ENCODE measurements around the gene ADAM19.

Gene ADAM19

GRCh38 chr5:157473383-157474320, 101.9 kb downstream of the ADAM19 start:
- TF ChIP-seq, protein P1, sequence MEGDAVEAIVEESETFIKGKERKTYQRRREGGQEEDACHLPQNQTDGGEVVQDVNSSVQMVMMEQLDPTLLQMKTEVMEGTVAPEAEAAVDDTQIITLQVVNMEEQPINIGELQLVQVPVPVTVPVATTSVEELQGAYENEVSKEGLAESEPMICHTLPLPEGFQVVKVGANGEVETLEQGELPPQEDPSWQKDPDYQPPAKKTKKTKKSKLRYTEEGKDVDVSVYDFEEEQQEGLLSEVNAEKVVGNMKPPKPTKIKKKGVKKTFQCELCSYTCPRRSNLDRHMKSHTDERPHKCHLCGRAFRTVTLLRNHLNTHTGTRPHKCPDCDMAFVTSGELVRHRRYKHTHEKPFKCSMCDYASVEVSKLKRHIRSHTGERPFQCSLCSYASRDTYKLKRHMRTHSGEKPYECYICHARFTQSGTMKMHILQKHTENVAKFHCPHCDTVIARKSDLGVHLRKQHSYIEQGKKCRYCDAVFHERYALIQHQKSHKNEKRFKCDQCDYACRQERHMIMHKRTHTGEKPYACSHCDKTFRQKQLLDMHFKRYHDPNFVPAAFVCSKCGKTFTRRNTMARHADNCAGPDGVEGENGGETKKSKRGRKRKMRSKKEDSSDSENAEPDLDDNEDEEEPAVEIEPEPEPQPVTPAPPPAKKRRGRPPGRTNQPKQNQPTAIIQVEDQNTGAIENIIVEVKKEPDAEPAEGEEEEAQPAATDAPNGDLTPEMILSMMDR (IDR thresholded peaks at IDR 0.05; ENCODE audit: borderline replicate concordance, insufficient read depth, low read depth, low read length) = no peak
- no peak overlapping the region for H3K4me3 ChIP-seq (ENCODE audit: low read depth, low read length)

DNA sequence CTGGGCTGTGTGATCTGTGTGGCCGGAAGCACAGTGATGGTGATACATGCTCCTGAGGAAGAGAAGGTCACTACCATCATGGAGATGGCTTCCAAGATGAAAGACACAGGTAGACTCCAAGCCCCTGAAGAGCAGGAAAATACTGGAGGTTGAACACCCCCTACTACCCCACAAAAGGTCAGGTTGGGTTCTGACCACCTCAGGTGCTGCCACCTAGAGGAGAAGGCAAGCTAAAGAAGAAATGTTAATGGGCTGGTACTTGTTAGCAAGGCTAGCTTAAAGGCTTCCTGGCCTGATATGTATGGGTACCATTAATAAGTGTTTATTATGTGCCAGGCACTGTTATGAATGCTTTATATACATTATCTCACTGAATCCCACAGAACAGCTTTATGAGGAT, 103.9 kb downstream of the ADAM19 start:
- no peak overlapping the region for H3K4me3 ChIP-seq (ENCODE audit: low read depth, low read length)
- TF ChIP-seq, protein P1 (IDR thresholded peaks at IDR 0.05; ENCODE audit: borderline replicate concordance, insufficient read depth, low read depth, low read length) = peak; percentile 60; the same call in 1 of the 2 replicates

DNA sequence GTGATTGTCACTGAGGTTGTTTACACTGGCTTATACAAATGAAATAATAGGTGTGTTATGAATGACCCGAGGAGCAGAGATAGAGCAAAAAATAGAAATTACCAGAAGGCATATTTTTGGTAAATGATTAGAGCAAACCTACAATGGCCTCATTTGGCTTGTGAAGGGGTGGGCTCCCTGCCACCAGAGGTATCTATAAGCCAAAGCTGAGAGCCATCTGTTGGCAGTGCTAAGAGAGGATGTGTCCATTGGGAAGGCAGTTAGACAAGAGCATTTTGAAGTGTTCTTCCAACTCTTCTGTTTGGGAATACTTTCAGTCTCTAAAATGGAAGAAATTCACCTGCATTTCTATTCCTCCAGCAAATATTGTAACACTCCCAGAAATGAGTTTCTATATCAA, 104.9 kb downstream of the ADAM19 start:
- TF ChIP-seq, protein P1 (IDR thresholded peaks at IDR 0.05; ENCODE audit: borderline replicate concordance, insufficient read depth, low read depth, low read length) = no peak
- no peak overlapping the region for H3K4me3 ChIP-seq (ENCODE audit: low read depth, low read length)

DNA sequence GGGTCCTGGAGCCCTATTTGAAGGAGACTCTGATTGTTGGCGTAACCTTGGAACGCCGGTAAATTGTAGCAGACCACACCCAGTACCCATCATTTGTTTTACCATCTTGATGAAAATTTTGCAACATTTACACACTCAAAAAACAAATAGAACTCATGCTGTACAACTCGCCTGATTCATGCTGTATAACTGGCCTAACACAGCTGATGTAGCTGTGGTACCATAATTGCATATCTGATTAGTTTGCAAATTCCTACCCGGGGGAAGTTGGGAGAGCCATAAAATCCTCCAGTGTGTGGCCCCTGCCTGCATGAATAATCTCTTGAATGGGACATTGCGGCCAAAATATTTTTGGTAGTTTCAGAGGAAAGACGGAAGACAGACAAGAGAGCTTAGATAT, 105.9 kb downstream of the ADAM19 start:
- TF ChIP-seq, protein P1 (IDR thresholded peaks at IDR 0.05; ENCODE audit: borderline replicate concordance, insufficient read depth, low read depth, low read length) = no peak
- H3K4me3 ChIP-seq (ENCODE audit: low read depth, low read length) = no peak overlapping the region

DNA sequence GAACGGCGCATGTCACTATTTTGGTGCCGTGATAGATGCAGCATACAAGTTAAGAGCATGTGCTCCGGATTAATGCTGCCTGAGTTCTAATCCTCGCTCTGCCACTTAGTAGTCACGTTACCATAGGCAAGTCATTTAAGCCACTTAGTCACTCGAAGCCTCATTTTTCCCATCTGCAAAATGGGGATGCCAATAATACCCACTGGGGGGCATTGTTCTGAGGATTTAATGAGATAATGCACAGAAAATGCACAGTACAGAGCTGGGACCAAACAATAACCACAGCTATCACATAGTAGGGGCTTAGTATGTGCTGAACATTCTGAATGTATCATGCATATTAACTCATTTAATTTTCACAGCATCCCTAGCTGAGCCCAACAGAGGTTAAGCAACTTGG, 106.5 kb downstream of the ADAM19 start:
- no peak overlapping the region for H3K4me3 ChIP-seq (ENCODE audit: low read depth, low read length)
- TF ChIP-seq, protein P1 (IDR thresholded peaks at IDR 0.05; ENCODE audit: borderline replicate concordance, insufficient read depth, low read depth, low read length) = peak; percentile 23; the same call in 1 of the 2 replicates

GRCh38 chr5:157468293-157468965, 107.1 kb downstream of the ADAM19 start:
- TF ChIP-seq, protein P1 (IDR thresholded peaks at IDR 0.05; ENCODE audit: borderline replicate concordance, insufficient read depth, low read depth, low read length) = no peak
- no peak overlapping the region for H3K4me3 ChIP-seq (ENCODE audit: low read depth, low read length)

Measured in GM12875 (cell line).